Measurements from ENCODE around the gene ARHGAP12.

DNA sequence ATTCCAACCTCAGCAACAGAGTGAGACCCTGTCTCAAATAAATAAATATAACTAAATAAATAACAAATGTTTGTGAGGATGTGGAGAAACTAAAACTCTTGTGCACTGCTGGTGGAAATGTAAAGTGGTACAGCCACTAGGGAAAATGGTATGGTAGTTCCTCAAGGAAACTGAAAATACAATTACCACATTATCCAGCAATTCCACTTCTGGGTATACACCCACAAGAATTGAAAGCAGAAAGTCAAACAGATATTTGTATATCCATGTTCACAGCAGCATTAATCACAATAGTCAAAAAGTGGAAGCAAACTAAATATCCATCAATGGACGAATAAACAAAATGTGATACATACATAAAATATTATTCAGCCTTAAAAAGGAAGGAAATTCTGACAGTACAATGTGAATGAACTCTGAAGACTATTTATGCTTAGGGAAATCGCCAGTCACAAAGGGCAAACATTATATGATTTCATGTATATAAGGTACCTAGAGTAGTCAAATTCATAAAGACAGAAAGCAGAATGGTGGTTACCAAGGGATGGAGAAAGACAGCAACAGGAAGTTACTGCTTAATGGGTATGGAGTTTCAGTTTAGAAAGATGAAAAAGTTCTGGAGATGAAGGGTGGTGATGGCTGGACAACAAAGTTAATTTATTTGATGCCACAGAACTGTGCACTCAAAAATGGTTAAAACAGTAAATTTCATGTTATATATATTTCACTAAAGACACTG lies 9.8 kb downstream of the ARHGAP12 start:
- TF ChIP-seq, protein P1, sequence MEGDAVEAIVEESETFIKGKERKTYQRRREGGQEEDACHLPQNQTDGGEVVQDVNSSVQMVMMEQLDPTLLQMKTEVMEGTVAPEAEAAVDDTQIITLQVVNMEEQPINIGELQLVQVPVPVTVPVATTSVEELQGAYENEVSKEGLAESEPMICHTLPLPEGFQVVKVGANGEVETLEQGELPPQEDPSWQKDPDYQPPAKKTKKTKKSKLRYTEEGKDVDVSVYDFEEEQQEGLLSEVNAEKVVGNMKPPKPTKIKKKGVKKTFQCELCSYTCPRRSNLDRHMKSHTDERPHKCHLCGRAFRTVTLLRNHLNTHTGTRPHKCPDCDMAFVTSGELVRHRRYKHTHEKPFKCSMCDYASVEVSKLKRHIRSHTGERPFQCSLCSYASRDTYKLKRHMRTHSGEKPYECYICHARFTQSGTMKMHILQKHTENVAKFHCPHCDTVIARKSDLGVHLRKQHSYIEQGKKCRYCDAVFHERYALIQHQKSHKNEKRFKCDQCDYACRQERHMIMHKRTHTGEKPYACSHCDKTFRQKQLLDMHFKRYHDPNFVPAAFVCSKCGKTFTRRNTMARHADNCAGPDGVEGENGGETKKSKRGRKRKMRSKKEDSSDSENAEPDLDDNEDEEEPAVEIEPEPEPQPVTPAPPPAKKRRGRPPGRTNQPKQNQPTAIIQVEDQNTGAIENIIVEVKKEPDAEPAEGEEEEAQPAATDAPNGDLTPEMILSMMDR (IDR thresholded peaks at IDR 0.05; ENCODE audit: low read length), result no peak
- no peak for TF ChIP-seq EZH2 (IDR thresholded peaks at IDR 0.05; ENCODE audit: borderline replicate concordance, low read length)
